Measurements from ENCODE around the gene TM4SF1.
A peak's percentile ranks its signal among the peaks of the same experiment; 100 is the strongest.
"Not testable (repeated sequence)": the region's sequence is repeated elsewhere in the genome, so short reads cannot be mapped to it uniquely, and the experiment has no call there.

Gene TM4SF1

GRCh38 chr3:149393345-149394160 lies 16.1 kb upstream of the TM4SF1 start:
- DNase-seq = peak; percentile 24 to 44

- DNase-seq = no peak
Observed at GRCh38 chr3:149391960-149392359, 14.5 kb upstream of the TM4SF1 start.

DNA sequence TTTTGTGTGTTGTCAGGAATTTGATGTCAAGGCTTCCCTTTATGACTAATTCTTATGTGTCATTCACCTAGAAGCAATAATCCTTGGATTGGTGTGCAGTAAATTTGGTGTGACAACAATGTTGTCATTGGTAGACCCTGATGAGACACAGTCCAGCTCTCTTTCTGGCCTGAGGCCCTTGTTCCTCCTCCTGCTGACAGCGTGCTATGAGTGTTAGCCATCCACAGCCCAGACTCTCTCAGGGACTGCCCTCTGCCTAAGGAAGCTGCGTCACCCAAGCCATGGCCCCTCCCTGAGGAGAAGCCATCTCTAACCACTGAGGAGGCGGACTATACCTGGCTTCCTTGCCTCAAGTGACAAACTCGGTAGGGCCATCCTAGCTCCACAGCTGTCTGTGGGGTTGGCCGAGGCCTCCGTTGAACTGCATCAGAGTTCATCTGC lies 13.3 kb upstream of the TM4SF1 start:
- no peak for DNase-seq

- DNase-seq = no peak
Observed at GRCh38 chr3:149390294-149390693, 12.8 kb upstream of the TM4SF1 start.

DNA sequence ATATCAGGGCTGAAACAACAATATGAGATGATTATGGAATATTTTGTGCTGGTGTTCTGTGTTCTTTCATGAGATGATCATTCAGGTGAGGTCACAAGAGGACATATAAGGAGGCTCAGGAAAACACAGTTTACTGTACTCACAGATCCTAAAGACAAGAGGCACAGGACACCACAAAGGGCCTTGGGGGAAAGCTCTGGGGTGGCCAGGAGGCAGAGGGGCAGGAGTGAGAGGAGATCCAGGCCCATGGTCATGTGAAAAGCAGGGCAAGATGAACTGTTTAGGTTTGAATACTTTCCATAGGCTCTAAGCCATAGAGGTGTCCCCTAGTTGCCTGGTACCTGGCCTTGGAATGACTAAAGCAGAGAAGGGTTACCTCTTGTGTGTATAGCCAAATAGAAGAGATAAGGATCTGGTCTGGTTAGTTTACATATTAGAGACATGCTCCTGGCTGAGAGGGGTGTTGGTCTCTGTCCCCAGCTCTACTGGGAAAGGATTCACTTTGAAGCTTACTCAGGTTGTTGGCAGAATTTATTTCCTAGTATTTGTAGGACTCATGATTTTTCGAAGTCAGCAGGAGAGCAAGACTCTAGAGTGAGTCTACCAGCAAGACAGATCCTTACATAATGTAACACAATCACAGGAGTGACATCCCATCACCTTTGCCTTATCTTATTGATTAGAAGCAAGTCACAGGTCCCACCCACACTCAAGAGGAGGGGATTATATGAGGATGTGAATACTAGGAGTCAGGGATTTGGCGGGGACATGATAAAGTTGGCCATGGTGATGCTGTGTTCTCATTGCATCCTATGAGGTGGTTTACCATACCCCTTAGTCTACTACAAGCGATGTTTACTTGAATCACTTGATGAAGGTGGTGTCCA lies 11.3 kb upstream of the TM4SF1 start:
- no peak for DNase-seq

GRCh38 chr3:149388001-149388440 lies 10.6 kb upstream of the TM4SF1 start:
- DNase-seq = no peak

DNA sequence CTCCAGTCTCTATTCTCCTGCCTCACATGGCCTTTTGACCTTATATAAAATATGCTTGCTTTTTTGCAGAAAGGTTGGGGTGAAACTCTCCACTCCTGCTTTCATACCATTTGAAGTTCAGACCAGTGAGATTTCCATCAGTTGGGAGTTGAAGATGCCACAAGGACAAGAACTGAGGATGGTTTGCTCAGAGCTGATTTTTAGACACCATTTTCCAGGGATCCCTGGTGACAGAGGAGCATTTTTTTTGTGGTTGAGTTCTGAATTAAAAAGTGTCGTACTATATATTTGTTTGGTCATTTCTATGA lies 8.8 kb upstream of the TM4SF1 start:
- DNase-seq = no peak

GRCh38 chr3:149385617-149386298 lies 8.3 kb upstream of the TM4SF1 start:
- DNase-seq = no peak

DNA sequence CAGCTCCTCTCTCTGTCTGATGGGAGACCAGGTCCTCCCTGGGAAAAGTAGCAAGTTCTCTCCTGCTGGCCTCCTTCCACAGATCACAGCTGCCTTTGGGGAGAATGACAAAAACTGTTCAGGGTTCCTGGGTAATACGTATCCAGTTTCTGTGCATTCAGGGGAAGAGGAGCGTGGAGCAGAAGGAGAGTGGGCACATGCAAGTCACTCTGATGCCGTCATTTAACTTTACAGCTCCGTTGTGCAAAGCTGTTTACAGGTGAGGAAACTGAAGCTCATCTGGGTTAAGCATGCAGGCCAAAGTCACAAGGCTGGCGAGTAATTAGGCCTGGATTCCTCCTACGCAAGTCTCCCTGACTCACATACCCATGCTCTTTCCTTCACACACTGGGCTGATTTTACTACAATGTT lies 7.5 kb upstream of the TM4SF1 start:
- no peak for DNase-seq

- no peak for DNase-seq
Observed at GRCh38 chr3:149384167-149384566, 6.7 kb upstream of the TM4SF1 start.

GRCh38 chr3:149383703-149384102 lies 6.3 kb upstream of the TM4SF1 start:
- no peak for DNase-seq

- DNase-seq = no peak
Observed at GRCh38 chr3:149382518-149382917, 5.1 kb upstream of the TM4SF1 start.

- no peak for DNase-seq
Observed at GRCh38 chr3:149382101-149382467, 4.6 kb upstream of the TM4SF1 start.

DNA sequence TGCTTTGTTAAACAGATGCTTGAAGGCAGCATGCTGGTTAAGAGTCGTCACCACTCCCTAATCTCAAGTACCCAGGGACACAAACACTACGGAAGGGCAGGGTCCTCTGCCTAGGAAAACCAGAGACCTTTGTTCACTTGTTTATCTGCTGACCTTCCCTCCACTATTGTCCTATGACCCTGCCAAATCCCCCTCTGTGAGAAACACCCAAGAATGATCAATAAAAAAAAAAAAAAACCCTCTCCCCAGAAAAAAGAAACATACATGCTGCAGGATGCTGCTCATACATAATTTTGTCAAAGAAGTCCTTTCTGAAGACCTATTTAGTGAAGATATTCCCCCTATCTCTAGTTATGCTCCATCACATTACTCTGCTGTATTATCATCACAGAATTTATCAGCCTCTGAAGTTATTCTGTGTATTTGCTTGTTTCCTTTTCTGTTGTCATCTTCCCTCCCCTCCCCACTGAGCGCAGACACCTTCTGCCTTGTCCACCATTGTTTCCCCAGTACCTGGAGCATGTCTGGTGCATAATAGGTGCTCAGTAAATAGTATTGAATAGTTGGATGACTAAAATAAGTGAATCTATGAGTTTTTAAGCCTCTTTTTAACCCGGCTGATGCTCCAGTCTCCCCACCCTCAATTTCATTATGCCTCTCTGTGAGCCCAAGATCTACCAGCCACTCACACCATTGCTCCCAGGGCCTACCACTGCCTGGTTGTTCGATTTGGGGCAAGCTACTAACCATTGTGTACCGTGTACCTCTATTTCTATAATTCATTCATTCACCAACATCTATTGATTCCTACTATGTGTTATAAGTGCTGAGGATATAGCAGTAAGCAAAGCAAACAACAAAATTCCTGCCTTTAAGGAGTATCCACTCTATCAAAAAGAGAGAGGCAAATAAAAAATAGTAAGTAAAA lies 4.0 kb upstream of the TM4SF1 start:
- DNase-seq = no peak

DNA sequence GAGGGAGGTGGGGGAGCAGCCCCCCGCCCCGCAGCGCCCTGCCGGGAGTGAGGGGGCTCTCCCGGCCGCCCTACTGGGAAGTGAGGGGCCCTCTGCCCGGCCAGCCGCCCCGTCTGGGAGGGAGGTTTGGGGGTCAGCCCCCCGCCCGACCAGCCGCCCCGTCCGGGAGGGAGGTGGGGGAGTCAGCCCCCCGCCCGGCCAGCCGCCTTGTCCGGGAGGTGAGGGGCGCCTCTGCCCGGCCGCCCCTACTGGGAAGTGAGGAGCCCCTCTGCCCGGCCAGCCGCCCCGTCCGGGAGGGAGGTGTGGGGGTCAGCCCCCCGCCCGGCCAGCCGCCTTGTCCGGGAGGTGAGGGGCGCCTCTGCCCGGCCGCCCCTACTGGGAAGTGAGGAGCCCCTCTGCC lies 2.8 kb upstream of the TM4SF1 start:
- not testable (repeated sequence) for DNase-seq

DNA sequence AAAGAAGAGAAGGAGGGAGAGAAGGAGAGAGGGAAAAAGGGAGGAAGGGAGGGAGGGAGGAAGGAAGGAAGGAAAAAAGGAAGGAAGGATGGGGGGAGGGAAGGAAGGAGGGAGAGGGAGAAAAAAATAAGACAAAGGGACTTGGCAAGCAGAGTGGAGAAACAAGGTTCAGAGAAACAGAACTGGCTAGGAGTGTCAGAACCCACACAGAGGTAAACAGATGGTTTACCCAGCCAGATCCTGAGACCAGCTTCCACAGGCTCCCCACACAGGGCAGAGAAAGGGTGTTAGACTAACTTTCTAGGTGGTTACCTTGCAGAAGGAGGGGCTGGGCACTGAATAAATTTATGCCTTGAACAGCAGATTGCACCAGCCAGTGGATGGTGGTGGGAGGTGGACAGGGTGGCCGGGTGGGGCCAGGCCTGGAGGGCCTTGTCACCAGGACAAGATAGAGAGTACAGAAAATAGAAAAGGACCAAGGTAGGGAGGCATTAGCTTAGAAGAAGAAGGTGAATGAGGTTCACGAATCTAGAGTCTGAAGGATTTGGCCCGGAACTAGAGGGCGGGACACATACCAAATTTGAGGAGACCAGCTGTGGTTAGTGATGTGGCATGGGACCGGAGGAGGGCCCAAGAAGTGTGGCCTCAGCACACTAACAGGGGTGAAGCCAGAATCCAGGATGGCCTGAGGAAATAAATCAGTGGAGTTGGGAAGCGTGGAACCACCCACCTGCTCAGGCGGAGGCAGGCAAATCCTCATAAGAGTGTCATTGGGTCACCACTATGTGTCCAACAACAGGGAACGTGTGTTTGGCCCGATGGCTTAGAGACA lies 1.2 kb upstream of the TM4SF1 start:
- no peak for DNase-seq

DNA sequence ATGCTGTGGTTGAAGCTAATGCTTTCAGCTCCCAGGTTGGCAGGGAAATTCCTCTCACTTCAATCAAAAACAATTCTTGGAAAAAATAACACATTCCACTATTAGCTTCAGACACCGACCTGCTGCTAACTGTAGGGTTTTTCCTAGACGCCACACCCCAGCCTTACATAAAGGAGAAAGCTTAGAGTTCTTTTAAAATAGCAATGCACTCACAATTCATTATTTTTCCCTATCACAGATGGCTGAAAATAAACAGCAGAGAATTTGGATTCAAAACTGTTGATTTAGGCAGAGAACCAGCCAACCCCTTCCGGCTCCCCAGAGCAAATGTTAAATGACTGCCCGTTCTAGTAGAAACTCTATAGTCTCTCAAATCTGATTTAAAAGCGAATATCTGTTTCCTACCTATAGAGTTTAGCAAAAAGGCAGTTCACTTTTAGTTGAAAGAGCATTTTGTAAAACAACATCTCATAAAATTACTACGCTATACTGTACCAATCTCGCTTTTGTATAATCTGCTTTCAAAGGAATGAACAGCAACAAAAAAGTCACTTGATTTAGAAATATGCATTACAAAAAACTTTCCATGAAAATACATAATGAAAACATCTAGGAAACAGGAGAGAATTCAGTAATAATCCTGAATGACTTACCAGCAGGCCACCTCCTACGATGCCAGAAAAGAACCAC lies 586 bp downstream of the TM4SF1 start:
- DNase-seq = no peak

GRCh38 chr3:149375501-149376196 lies 1.8 kb downstream of the TM4SF1 start:
- no peak for DNase-seq

DNA sequence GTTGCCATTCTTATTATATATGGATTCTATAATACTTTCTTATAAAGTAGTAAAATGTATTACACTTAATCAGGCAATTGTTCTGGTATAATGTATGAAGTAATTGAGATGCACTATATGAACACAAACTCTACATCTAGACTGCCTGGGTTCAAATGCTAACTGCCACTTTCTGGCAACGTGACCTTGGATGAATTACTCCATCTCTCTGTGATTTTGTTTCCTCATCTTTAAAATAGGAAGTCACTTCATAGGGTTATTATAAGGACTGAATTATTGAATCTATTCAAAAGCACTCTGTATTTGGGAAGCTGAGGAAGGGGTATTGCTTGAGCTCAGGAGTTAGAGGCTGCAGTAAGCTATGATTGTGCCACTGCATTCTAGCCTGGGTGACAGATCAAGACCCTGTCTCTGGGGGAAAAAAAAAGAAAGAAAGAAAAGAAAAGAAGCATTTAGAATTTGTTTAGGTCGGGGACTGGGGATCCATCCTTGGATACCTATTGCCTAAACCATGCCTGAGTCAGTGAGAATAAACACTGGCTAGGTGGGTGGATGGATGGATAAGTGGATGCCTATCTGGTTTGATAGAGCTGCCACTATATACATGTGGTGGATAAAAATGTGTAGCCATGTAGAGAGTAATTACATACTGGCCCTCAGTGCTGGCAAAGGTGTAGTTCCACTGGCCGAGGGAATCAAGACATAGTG lies 2.5 kb downstream of the TM4SF1 start:
- DNase-seq = no peak

GRCh38 chr3:149374391-149374790 lies 3.1 kb downstream of the TM4SF1 start:
- no peak for DNase-seq
